PFSK-1 (cell line): ENCODE measurements around the gene RNF223.

Experiments
- POLR2AphosphoS5 ChIP-seq: IDR thresholded peaks from 2 replicates; pipeline ENCODE4 v1.6.1; 2012; ENCODE audit warnings: low read depth, mild to moderate bottlenecking, control low read depth, low read length, moderate library complexity
- SIN3A ChIP-seq: IDR thresholded peaks from 2 replicates; pipeline ENCODE4 v1.6.1; 2012; ENCODE audit warnings: mild to moderate bottlenecking, low read length, moderate library complexity, borderline replicate concordance; ENCODE audit not compliant: insufficient read depth
- TAF1 ChIP-seq: IDR thresholded peaks from 2 replicates; pipeline ENCODE4 v1.6.1; 2012; ENCODE audit warnings: low read length, control low read depth, borderline replicate concordance; ENCODE audit not compliant: insufficient read depth
- TF ChIP-seq, protein P1 (sequence below), 2 experiments: IDR thresholded peaks; 2 replicates each; pipeline versions ENCODE4 v1.6.1 to v1.8.0; 2011 to 2012; ENCODE audit warnings: low read depth in 2 of 2, low read length in 2 of 2, control low read depth in 1 of 2, inconsistent platforms in 1 of 2, mild to moderate bottlenecking in 1 of 2, moderate library complexity in 1 of 2; ENCODE audit not compliant: insufficient read depth in 1 of 2

GRCh38 chr1:1062348-1063163, 11.6 kb downstream of the RNF223 start:
- TF ChIP-seq, protein P1, sequence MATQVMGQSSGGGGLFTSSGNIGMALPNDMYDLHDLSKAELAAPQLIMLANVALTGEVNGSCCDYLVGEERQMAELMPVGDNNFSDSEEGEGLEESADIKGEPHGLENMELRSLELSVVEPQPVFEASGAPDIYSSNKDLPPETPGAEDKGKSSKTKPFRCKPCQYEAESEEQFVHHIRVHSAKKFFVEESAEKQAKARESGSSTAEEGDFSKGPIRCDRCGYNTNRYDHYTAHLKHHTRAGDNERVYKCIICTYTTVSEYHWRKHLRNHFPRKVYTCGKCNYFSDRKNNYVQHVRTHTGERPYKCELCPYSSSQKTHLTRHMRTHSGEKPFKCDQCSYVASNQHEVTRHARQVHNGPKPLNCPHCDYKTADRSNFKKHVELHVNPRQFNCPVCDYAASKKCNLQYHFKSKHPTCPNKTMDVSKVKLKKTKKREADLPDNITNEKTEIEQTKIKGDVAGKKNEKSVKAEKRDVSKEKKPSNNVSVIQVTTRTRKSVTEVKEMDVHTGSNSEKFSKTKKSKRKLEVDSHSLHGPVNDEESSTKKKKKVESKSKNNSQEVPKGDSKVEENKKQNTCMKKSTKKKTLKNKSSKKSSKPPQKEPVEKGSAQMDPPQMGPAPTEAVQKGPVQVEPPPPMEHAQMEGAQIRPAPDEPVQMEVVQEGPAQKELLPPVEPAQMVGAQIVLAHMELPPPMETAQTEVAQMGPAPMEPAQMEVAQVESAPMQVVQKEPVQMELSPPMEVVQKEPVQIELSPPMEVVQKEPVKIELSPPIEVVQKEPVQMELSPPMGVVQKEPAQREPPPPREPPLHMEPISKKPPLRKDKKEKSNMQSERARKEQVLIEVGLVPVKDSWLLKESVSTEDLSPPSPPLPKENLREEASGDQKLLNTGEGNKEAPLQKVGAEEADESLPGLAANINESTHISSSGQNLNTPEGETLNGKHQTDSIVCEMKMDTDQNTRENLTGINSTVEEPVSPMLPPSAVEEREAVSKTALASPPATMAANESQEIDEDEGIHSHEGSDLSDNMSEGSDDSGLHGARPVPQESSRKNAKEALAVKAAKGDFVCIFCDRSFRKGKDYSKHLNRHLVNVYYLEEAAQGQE (IDR thresholded peaks at IDR 0.05; ENCODE audit: insufficient read depth in 1 of 2, low read depth in 2 of 2, low read length in 2 of 2): no peak
- no peak for TF ChIP-seq POLR2AphosphoS5
- TF ChIP-seq TAF1: no peak
- no peak for TF ChIP-seq SIN3A
